HepG2 (cell line): ENCODE measurements around the gene VCL.

Experiments used
- AKAP8 ChIP-seq: sonication (generic); formaldehyde crosslinking; IDR thresholded peaks from 2 replicates; pipeline ENCODE4 v1.5.1; 2020; ENCODE audit warnings: mild to moderate bottlenecking, missing genetic modification reagents
- ASH2L ChIP-seq: fragments of 300-600, 200-600 bp; sonication (generic); IDR thresholded peaks from 2 replicates; pipeline ENCODE4 v1.7.0; 2017; ENCODE audit warnings: low read depth, mild to moderate bottlenecking, moderate library complexity, mixed read lengths, low read length; ENCODE audit not compliant: insufficient read length
- DNMT1 ChIP-seq: sonication (generic); formaldehyde crosslinking; IDR thresholded peaks from 2 replicates; pipeline ENCODE4 v1.5.1; 2020; ENCODE audit warnings: mild to moderate bottlenecking, missing genetic modification reagents
- FOXA1 ChIP-seq, 2 experiments: fragments of 450-650 bp in 1 of 2; sonication (generic) in 1 of 2; formaldehyde crosslinking in 1 of 2; IDR thresholded peaks; 2 replicates each; pipeline versions ENCODE4 v1.4.0 to v1.6.1; 2016 to 2020; ENCODE audit warnings: missing genetic modification reagents in 1 of 2
- IRF2 ChIP-seq: IDR thresholded peaks from 2 replicates; pipeline ENCODE4 v1.6.1; 2018; ENCODE audit warnings: missing genetic modification reagents, missing compliant biosample characterization
- KLF16 ChIP-seq, 2 experiments: sonication (generic) in 1 of 2; formaldehyde crosslinking in 1 of 2; IDR thresholded peaks; 2 replicates each; pipeline versions ENCODE4 v1.6.1 to v1.8.0; 2016 to 2023; ENCODE audit warnings: missing genetic modification reagents in 2 of 2, missing compliant biosample characterization in 1 of 2
- ZNF367 ChIP-seq: sonication (generic); formaldehyde crosslinking; IDR thresholded peaks from 2 replicates; pipeline ENCODE4 v1.4.0; 2020; ENCODE audit warnings: missing genetic modification reagents, borderline replicate concordance

GRCh38 chr10:73979141-73979808 is 18.6 kb upstream of the VCL start:
- TF ChIP-seq KLF16 (CRISPR knock-in tag; IDR thresholded peaks at IDR 0.05) (no peak), ZNF367 (CRISPR knock-in tag) (no peak), AKAP8 (no peak), IRF2 (CRISPR knock-in tag) (no peak), FOXA1 (IDR thresholded peaks at IDR 0.05) (no peak), FOXA1 (CRISPR knock-in tag; IDR thresholded peaks at IDR 0.05) (no peak), ASH2L (no peak), DNMT1 (CRISPR knock-in tag) (no peak)
